Left renal pelvis (tissue), 4 donors: ENCODE results near the gene ERC2. TPM values are rescaled to one million over a fixed set of nuclear protein-coding genes. Genes with fewer than 3 reads are reported as not detected.

ENCODE experiments used
- DNase-seq, 4 donors: peaks; one replicate each; pipeline ENCODE4 v3.0.0-alpha.2; 2013; ENCODE audit warnings: low read depth in 4 of 4, low spot score in 3 of 4
- polyA plus RNA-seq, 4 donors: library from polyadenylated mRNA; unstranded; fragments of 120-200 nt; gene quantifications; one replicate each; pipeline ENCODE4 v1.2.1, GENCODE V29; 2013; ENCODE audit not compliant: insufficient read length in 4 of 4

ERC2 gene
- polyA plus RNA-seq, 4 donors: 1.2 to 5.3 (median 2.9) TPM

DNA sequence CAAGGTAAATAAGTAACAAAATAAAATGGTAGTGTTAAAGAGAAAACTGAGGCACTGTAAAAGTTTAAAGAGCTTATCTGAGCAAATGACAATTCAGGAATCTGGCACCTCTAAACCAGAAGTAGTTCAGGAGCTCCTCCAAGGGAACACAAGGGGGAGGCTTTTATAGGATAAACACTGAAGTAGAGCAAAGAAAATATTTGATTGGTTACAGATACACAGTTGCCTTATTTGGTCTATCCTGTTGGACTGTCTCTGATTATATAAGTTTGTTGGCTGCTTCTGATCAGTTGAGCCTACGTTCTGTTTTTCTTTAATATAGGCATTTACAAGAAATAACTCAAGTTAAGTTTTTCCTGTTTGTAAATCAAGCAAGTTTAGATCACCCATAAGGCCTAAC is 146.9 kb downstream of the ERC2 start:
- no peak for DNase-seq

DNA sequence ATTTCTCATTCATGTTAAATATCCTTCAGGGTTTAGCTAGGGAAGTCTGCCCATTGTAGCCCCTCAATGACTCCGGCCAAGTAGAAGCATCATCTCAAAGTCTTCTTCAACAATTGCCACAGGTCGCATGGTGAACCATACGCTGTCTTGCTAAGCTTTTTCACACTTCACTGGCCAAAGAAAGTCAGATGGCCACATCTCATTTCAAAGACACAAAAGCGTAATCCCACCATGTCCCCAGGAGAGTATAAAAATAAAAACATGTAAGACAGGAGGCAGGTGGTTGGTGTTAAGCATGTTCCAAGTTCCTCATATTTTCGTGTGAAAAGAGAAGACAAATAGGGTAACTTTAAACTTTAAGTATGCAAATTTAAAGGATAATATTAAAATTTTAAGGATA is 147.4 kb downstream of the ERC2 start:
- DNase-seq: no peak

DNA sequence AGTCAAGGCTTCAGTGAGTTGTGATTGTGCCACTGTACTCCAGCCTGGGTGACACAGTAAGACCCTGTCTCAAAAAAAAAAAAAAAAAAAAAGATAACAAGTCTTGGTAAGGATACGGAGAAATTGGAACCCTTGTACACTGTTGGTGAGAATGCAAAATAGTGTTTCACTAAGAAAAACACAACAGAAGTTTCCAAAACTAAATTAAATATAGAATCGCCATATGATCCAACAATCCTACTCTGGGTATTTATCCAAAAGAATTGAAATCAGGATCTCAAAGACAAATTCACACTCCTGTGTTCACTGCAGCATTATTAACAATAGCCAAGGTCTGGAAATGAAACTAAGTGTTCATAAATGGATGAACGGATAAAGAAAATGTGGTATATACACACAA is 149.4 kb downstream of the ERC2 start:
- no peak for DNase-seq

DNA sequence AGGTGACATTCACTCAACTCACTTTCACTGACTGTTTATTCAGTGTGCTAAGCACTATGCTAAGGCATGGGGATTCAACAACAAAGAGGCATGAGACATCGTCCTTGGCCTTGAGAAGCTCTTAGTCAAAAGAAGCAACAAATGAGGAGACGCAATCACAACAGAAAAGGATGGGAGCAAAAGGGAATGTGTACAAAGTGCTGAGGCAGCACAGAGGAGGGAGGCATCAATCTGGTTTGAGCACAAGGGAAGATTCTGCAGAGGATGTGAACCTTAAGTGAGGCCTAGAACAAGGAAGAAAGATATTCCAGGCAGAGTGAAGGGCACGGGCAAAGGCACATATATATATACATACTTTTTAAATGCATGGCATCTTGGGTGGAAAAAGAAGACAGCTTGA is 151.3 kb downstream of the ERC2 start:
- no peak for DNase-seq

DNA sequence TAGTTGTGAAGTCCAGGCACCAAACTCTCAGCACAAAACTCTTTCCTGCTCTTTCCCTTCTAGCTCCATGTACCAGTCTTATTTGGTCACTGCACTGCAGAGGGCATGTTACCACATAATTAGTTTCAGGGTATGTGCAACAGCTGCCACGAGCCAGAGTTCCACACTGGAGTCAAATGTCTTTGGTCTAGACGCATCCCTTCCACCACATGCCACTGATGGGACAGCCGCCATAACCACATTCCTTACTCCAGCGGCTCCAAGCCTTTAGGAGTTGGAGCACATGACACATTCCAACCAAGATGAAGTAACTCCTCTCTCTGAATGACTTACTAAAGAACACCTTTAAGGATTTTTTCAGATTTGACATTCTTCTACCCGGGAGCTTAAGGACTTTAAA is 153.4 kb downstream of the ERC2 start:
- no peak for DNase-seq

DNA sequence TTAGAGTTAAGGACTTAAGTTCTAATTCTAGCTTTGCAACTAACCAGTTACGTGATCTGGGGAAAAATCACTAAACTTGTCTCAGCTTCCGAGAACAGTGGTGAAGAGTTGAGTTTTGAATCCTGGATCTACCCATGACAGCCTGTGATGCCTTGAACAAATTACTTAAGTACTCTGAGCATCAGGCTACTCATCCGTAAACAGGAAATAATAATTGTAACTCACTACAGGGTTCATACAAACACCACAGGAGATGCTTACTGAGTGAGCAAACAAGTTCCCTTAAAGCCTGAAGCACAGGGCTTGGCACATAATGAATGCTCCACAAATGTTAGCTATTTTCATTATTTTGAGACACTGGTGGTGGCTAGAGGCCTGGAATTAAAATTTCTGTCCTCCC is 158.8 kb downstream of the ERC2 start:
- DNase-seq: no peak

DNA sequence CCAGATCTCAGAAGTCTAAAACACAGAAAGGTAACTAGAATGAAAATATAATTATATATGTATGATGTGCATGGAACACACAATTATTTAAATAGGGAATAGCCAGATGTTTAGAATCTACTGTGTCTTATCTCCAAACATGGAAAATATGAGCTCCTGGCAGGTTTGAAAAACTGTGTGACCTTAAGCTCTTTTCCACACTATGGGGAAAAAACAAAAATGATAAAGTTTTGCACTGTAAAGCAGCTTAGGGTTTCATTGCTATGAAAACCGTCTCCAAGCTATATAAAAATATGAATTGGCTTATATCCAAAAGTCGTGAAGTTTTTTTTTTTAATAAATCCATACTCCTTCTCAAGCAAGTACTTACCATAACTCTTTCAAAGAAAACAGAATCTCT is 159.8 kb downstream of the ERC2 start:
- DNase-seq: no peak

DNA sequence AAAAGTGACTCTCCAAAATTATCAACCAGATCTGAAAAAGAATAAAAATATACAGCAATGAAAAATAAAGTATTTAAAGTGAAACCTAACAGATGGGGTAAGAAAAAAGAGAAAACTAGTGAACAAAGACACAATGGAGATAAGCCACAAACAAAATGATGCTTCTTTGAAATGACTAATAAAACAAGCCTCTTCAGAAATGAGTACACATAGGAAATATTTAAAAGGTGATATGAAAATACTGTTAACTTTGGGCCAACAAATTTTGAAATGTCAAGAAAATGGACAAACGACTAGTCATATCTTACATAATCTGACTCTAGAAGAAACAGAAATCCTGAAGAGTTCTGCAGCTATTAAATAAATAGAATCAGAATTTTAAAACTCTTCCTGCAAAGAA is 164.2 kb downstream of the ERC2 start:
- no peak for DNase-seq

DNA sequence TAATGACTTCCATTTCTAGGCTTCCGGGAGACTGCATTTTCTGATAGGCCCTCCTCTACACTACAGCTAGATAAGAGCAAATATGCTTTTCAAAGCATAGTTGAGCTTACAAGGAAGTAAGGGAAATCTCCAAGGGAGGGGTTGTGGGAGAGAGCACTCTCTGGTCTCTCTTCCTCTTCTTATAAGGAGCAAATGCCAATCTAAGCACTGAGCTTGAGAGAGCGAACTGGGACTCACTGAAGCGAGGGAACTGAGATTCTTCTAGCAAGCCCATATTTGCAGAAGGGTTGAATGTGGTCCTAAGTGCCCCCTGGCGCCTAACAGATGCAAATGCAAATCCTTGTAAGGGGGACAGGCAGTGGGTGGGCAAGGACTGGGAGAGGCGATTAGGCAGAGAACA is 164.8 kb downstream of the ERC2 start:
- peak; percentile 31 to 62 (median 38) for DNase-seq

DNA sequence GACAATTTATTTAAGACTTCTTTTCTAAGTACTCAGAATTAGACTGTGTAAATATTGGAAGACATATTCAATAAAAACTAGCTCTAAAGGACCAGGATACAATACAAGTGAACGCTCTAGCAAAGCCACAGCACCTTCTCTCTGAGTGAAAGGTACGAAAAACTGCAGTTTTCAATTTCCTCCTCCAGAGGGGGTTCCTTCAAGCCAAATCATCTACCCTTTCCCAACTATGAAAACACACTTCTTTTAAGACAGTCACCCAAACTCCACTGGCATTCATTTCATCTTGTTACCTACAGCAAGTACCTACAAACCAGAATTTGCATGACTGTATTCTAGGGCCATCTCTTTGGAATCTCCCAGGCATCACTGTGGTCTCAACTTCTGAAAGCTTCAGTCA is 165.8 kb downstream of the ERC2 start:
- DNase-seq: no peak

DNA sequence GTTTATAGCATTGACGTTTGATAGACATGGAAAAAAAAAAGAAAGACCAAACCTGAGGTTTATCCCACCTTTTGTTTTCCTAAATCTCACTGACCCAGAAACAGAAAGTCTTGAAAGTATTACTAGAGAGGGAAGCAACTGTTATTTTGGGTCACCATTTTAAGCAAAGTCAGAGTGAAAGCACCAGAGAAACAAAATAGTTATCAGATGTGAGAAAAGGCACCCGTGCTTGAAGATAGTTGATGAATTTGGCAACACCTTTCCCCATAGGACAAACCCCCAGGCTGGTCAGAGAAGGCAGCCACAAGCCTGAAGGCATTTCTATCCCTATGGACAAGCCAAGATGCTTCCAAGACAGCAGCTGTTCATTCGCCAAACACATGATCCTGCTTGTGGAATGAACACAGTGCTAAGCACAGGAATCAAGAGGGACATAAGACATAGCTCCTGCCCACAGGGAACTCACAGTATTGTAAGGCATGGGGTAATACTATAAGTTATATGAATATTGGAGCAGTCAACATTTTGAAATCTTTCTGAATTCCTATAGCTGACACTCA is 170.9 kb downstream of the ERC2 start:
- no peak for DNase-seq

DNA sequence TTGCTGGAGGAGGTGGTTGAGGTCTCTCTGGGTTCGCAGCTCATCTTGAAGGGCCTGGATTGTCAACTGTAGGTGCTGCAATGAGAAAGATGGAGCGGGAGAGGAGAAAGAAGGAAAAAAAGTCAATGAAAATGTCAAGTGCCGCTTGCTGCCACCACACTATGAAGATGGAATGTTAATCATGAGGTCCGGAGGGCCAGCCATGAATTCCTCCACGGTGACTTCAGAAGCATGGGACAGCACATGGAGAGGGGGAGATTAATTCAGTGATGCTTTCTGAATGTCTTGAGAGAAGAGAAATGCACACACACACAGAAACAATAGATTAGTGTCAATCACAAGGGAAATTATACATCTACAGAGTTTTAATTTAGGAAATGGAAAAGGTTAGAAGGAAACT is 171.9 kb downstream of the ERC2 start:
- no peak for DNase-seq

DNA sequence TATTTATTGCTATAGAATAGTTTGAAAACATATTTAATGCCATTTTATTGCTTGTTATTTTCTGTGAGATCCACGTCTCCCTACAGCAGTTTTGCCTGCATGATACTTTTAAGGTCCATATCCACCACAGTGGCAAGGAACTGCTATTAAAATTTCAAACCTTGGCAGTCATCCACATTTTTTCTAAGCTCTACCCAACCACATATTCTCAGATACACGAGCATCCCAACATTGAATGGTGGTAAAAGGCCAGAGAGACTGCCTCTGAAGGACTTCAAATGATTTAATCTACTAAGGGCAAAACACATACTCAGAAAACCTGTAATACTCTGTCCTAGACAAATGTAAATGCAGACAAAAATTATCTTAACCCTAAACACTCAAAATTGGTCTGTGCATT is 173.1 kb downstream of the ERC2 start:
- DNase-seq: no peak

DNA sequence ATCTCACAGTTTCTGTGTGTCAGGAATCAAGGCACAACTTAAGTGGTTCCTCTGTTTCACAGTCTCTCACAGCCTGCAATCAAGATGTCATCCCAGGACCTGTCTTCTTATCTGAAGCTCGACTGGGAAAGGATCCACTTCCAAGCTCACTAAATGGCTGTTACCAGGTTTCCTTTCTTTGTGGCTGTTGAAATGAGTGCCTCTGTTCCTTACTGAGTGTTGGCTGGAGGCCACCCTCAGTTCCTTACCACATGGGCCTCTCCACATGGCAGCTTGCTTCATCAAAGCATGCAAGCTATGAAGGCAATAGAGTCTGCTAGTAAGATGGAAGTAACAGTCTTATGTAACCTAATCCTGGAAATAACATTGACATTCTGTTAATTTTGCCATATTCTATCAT is 174.0 kb downstream of the ERC2 start:
- DNase-seq: no peak

DNA sequence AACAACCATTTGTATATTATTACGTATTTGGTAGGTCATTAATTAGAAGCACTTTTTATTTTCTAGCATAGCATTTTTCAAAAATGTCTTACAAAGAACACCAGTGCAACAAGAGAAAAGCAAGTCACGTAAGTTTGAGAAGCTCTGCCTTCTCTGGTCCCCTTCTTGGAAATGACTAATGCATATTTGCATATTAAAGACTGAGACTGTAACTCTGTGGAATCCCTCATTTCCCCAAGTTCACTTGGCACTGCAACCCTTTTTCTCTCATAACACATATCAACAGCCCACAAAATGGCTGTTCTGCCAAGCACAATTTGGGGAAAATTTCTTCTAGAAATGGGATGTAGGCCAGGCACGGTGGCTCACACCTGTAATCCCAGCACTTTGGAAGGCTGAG is 176.3 kb downstream of the ERC2 start:
- DNase-seq: no peak

DNA sequence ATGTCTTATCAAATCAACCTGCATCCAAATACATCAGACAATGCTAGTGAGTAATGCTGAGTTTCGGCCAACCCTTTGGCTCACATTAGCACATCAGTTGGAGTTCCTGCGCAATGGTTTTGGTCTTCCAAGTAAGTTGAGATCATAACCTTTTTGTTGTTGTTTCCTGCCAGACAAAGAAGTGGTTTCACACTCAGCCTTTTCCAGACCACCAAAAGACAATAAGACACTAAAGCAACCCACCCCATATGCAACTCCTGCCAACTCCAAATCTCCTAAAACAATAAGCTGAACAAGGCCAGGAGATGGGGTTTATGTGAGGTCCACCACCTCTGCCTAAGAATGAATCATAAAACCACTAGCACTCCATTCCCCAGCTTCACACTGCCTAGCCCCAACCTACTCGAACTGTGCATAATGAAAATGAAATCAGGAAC is 177.0 kb downstream of the ERC2 start:
- no peak for DNase-seq

DNA sequence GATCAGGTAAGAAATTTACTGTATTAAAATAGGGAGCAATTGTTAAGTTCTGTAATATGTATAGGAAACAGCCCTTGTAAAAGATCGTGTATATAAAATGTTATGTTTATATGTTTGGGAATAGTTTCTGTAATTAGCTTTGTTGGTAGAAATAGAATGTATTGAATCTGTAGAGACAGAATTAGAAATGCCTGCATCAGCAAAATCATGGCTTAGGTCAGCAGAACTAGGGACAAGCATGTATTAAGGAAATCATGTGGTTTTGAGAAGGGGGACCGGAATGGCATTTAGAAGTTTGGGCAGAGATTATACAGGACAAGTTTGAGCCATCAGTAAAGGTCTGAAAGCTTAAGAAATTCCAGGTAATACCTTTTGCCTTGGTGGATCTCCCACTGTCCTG is 177.9 kb downstream of the ERC2 start:
- no peak for DNase-seq

DNA sequence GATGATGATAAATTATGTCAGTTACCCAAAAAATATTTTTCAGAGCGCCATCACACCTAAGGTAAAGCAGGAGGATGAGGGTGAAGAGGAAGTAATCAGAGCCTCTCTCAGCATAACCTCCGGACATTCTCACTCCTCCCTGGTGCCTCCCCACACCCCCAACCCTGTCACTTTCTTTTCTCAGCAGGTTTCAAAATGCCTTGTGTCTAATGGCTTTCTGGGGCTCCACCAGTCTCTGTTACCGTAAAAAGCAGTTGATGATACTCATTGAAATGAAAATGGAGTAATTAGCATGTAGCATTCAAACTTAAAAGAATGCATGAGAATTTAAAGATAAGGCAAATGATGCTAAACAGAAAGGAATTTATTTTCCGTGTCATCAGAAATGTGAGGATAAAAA is 180.0 kb downstream of the ERC2 start:
- no peak for DNase-seq

DNA sequence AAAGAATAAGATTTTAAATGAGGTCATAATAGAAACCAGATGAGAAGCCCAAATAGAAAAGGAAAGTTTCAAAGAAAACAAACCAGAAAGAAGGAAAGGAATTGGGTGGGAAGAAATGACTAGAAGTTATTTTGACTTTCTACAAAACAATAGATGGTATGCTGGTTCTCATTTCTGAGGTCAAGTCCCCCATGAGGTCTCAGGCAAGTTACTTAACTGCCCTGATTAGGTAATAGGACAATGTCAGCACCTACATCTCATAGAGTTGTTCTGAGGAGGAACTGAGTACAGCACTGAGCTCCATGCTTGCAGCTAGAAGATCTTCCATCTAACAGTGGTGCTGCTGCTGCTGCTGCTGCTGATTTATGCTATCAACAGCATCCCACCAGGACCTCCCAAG is 185.9 kb downstream of the ERC2 start:
- DNase-seq: no peak

DNA sequence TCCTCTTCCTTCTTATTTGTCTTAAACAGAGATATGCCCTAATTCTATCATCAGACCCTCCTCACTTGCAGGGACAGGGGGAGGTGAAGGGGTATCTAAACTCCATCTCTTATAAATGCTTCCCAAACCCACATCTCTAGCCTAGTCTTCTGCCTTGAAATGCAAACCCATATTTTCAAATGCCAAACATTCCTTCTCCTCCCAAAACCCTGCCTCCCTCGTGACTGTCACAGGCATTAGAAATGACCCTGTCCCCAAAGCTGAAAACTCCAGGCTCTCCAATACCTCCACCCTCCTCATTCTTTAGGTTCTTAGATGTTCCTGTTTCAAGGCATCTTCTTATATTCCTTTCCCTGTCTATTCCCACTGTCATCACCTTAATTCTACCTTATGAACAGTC is 191.0 kb downstream of the ERC2 start:
- no peak for DNase-seq

DNA sequence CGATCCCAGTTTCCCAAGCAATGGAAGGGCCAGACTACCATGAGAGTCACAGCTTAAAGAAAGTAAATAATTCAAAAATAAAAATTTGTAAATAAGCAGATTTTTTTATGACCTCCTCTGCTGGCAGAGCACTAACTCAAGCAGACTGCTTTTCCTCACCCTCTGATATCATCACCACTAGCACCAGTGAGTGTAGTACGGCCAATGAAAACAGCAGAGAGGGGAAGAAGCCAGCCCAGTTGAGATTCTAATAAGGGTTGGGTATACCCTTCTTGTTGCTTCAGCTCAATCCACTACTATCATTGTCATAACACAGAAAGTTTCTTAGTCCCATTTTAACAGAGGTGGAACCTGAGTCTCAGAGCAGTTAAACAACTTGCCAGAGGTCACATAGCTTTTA is 193.1 kb downstream of the ERC2 start:
- no peak for DNase-seq

DNA sequence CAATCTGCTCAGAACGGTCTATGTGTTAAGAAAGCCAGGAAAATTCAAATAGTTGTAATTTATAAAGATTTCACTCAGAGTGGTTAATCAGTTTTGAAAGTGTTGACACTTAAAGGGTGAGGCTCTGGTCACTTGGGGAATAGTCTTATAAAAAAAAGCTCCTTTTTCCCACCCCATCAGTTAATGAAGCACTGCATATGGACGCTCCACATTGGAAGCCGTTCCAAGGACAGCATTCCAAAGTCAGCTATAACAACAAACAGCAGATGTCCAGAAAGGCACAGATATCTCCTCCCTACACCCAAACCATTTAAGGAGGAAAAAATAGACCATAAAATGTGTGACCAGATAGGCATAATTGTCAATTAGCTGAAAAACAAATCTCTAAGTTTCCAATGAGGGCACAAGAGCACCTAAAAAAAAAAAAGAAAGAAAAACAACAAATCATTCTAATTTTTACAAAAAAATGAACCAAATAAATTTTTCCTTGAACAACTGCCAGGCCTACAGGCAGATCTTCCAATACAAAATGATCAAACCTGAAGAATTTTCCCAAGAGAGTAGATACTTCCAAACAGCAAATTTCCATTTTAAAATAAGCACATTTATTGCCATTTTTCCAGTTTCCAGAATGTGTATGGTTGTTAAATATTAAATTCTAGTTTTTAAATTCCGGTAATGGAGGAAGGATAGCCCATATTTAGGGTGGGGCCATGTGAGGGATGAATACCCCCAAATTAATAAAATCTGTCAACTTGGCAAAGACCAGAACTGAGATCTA is 198.3 kb downstream of the ERC2 start:
- peak; percentile 33 to 66 (median 48) for DNase-seq
